Activated naive CD4-positive, alpha-beta T cell treated with anti-CD3 and anti-CD28 coated beads, Interleukin-2, amount 10 ng/mL, durations not matched to agents 7 days and 5 days (primary cell): ENCODE measurements around the gene COPZ2.
A peak's percentile ranks its signal among the peaks of the same experiment; 100 is the strongest.

Experiments used
- CTCF ChIA-PET: fragments of 350-600 bp; sonication (Branson Sonifier 250); formaldehyde crosslinking; loops from one replicate; lab custom pipeline; 2021; ENCODE audit warnings: antibody characterized with exemption; lab: Charles Lee
- DNase-seq: peaks from one replicate; pipeline ENCODE4 v3.0.0-alpha.2; 2020
- H3K27ac Mint-ChIP-seq: one replicate; pipeline ENCODE4 v1.8.0; 2021; ENCODE audit warnings: mild to moderate bottlenecking, moderate library complexity, mixed read lengths
- H3K27me3 Mint-ChIP-seq: one replicate; pipeline ENCODE4 v1.8.0; 2021; ENCODE audit warnings: mild to moderate bottlenecking, mixed read lengths
- H3K36me3 Mint-ChIP-seq: one replicate; pipeline ENCODE4 v1.8.0; 2021; ENCODE audit warnings: mixed read lengths
- H3K4me1 Mint-ChIP-seq: one replicate; pipeline ENCODE4 v1.8.0; 2021; ENCODE audit warnings: mixed read lengths
- H3K4me3 Mint-ChIP-seq: one replicate; pipeline ENCODE4 v1.8.0; 2021; ENCODE audit warnings: mild to moderate bottlenecking, moderate library complexity, mixed read lengths
- H3K9me3 Mint-ChIP-seq: one replicate; pipeline ENCODE4 v1.8.0; 2021; ENCODE audit warnings: mixed read lengths

Gene COPZ2

GRCh38 chr17:48066192-48066591 is 28.6 kb upstream of the COPZ2 start:
- Mint-ChIP-seq H3K4me1 (peaks cover 2% of the 10 kb centered on the region), H3K4me3 (no peak overlapping the region), H3K27ac (peak overlapping the region; percentile 45), H3K9me3 (no peaks in the 10 kb centered on the region), H3K36me3 (peaks cover 46% of the 10 kb centered on the region), H3K27me3 (no peaks in the 10 kb centered on the region)
- CTCF ChIA-PET = interaction anchor here (0.8 to 3.0 kb wide), 3 partner anchors 12 to 242 kb away, joined by 3 to 19 read pairs (median 3); no protein-coding TSS in a partner anchor
- DNase-seq = no peak

- no peaks in the 10 kb centered on the region for H3K9me3 Mint-ChIP-seq
- CTCF ChIA-PET = interaction anchor here (0.7 to 1.4 kb wide), 5 partner anchors 10 to 243 kb away, joined by 3 to 8 read pairs (median 3); no protein-coding TSS in a partner anchor
- peak overlapping the region; percentile 7 for H3K27ac Mint-ChIP-seq
- H3K36me3 Mint-ChIP-seq = peaks cover 53% of the 10 kb centered on the region
- no peak overlapping the region for H3K4me3 Mint-ChIP-seq
- peaks cover 2% of the 10 kb centered on the region for H3K4me1 Mint-ChIP-seq
- H3K27me3 Mint-ChIP-seq = no peaks in the 10 kb centered on the region
- no peak for DNase-seq
Observed at GRCh38 chr17:48064638-48065037, 27.0 kb upstream of the COPZ2 start.

- CTCF ChIA-PET = interaction anchor here (1.1 to 1.4 kb wide), 3 partner anchors 13 to 19 kb away, joined by 4 to 7 read pairs (median 4); no protein-coding TSS in a partner anchor
- no peak overlapping the region for H3K27ac Mint-ChIP-seq
Observed at GRCh38 chr17:48062273-48062672, 24.7 kb upstream of the COPZ2 start.

GRCh38 chr17:48060249-48060648 is 22.7 kb upstream of the COPZ2 start:
- Mint-ChIP-seq H3K36me3 (peaks cover 71% of the 10 kb centered on the region), H3K4me3 (no peak overlapping the region), H3K27me3 (no peaks in the 10 kb centered on the region), H3K4me1 (peaks cover 13% of the 10 kb centered on the region), H3K9me3 (no peaks in the 10 kb centered on the region), H3K27ac (peak overlapping the region; percentile 9)
- no peak for DNase-seq
- CTCF ChIA-PET = interaction anchor here (1.5 kb wide), 1 partner anchor 9 kb away, joined by 3 read pairs; no protein-coding TSS in a partner anchor

More at GRCh38 chr17:48062273-48062672, 24.7 kb upstream of the COPZ2 start:
- Mint-ChIP-seq H3K9me3 (no peaks in the 10 kb centered on the region), H3K27me3 (no peaks in the 10 kb centered on the region), H3K4me1 (peaks cover 2% of the 10 kb centered on the region), H3K36me3 (peaks cover 67% of the 10 kb centered on the region), H3K4me3 (no peak overlapping the region)
- no peak for DNase-seq

GRCh38 chr17:48059125-48059668 is 21.6 kb upstream of the COPZ2 start:
- Mint-ChIP-seq H3K36me3 (peaks cover 64% of the 10 kb centered on the region), H3K27me3 (no peaks in the 10 kb centered on the region), H3K27ac (no peak overlapping the region), H3K9me3 (no peaks in the 10 kb centered on the region), H3K4me1 (peaks cover 18% of the 10 kb centered on the region), H3K4me3 (no peak overlapping the region)
- no peak for DNase-seq
- CTCF ChIA-PET = interaction anchor here (1.3 to 1.5 kb wide), 4 partner anchors 10 to 32 kb away, joined by 3 to 5 read pairs (median 4); partner anchors contain the start of gene NFE2L1

GRCh38 chr17:48058393-48059124 is 21.0 kb upstream of the COPZ2 start:
- H3K27ac Mint-ChIP-seq = peak overlapping the region; percentile 29
- H3K4me3 Mint-ChIP-seq = no peak overlapping the region
- CTCF ChIA-PET = interaction anchor here (1.0 to 1.5 kb wide), 7 partner anchors 9 to 32 kb away, joined by 3 to 8 read pairs (median 4); partner anchors contain the start of gene NFE2L1
- no peaks in the 10 kb centered on the region for H3K9me3 Mint-ChIP-seq
- no peak for DNase-seq
- peaks cover 62% of the 10 kb centered on the region for H3K36me3 Mint-ChIP-seq
- H3K27me3 Mint-ChIP-seq = no peaks in the 10 kb centered on the region
- H3K4me1 Mint-ChIP-seq = peaks cover 20% of the 10 kb centered on the region

GRCh38 chr17:48057626-48058025 is 20.0 kb upstream of the COPZ2 start:
- Mint-ChIP-seq H3K36me3 (peaks cover 66% of the 10 kb centered on the region), H3K9me3 (no peaks in the 10 kb centered on the region), H3K4me3 (no peak overlapping the region), H3K27me3 (no peaks in the 10 kb centered on the region), H3K4me1 (peaks cover 29% of the 10 kb centered on the region), H3K27ac (peak overlapping the region; percentile 24)
- CTCF ChIA-PET = interaction anchor here (1.0 to 1.5 kb wide), 5 partner anchors 10 to 23 kb away, joined by 3 to 8 read pairs (median 4); partner anchors contain the start of gene NFE2L1
- DNase-seq = no peak

GRCh38 chr17:48056879-48057278 is 19.3 kb upstream of the COPZ2 start:
- Mint-ChIP-seq H3K4me3 (no peak overlapping the region), H3K27me3 (no peaks in the 10 kb centered on the region), H3K36me3 (peaks cover 65% of the 10 kb centered on the region), H3K9me3 (no peaks in the 10 kb centered on the region), H3K27ac (no peak overlapping the region), H3K4me1 (peaks cover 37% of the 10 kb centered on the region)
- DNase-seq = no peak
- CTCF ChIA-PET = no interaction called here

GRCh38 chr17:48056246-48056745 is 18.7 kb upstream of the COPZ2 start:
- peaks cover 41% of the 10 kb centered on the region for H3K4me1 Mint-ChIP-seq
- H3K9me3 Mint-ChIP-seq = no peaks in the 10 kb centered on the region
- no peak for DNase-seq
- H3K27me3 Mint-ChIP-seq = no peaks in the 10 kb centered on the region
- CTCF ChIA-PET = interaction anchor here (0.9 kb wide), 1 partner anchor 19 kb away, joined by 8 read pairs; no protein-coding TSS in a partner anchor
- peaks cover 66% of the 10 kb centered on the region for H3K36me3 Mint-ChIP-seq
- H3K27ac Mint-ChIP-seq = peak overlapping the region; percentile 75
- H3K4me3 Mint-ChIP-seq = no peak overlapping the region

- Mint-ChIP-seq H3K36me3 (peaks cover 67% of the 10 kb centered on the region), H3K4me1 (peaks cover 46% of the 10 kb centered on the region), H3K4me3 (no peak overlapping the region), H3K27ac (peak overlapping the region; percentile 75), H3K9me3 (no peaks in the 10 kb centered on the region), H3K27me3 (no peaks in the 10 kb centered on the region)
- CTCF ChIA-PET = interaction anchor here (0.7 to 1.1 kb wide), 3 partner anchors 19 to 29 kb away, joined by 3 to 8 read pairs (median 5); no protein-coding TSS in a partner anchor
- no peak for DNase-seq
Observed at GRCh38 chr17:48055531-48056245, 18.1 kb upstream of the COPZ2 start.

GRCh38 chr17:48054238-48055185 is 16.9 kb upstream of the COPZ2 start:
- Mint-ChIP-seq H3K27me3 (no peaks in the 10 kb centered on the region), H3K27ac (peak overlapping the region; percentile 29), H3K4me3 (no peak overlapping the region), H3K9me3 (no peaks in the 10 kb centered on the region), H3K36me3 (peaks cover 68% of the 10 kb centered on the region), H3K4me1 (peaks cover 58% of the 10 kb centered on the region)
- no peak for DNase-seq
- CTCF ChIA-PET = interaction anchor here (1.1 kb wide), 2 partner anchors 18 to 24 kb away, joined by 3 to 5 read pairs; no protein-coding TSS in a partner anchor

- CTCF ChIA-PET = interaction anchor here (0.8 to 1.1 kb wide), 2 partner anchors 11 to 23 kb away, joined by 3 read pairs; no protein-coding TSS in a partner anchor
- H3K4me3 Mint-ChIP-seq = no peak overlapping the region
Observed at GRCh38 chr17:48053758-48054237, 16.2 kb upstream of the COPZ2 start.

More at GRCh38 chr17:48053758-48054237, 16.2 kb upstream of the COPZ2 start:
- Mint-ChIP-seq H3K9me3 (no peaks in the 10 kb centered on the region), H3K27ac (peak overlapping the region; percentile 5), H3K27me3 (no peaks in the 10 kb centered on the region), H3K4me1 (peaks cover 64% of the 10 kb centered on the region), H3K36me3 (peaks cover 63% of the 10 kb centered on the region)
- no peak for DNase-seq
